Spinal cord (tissue), 10 donors: ENCODE data around the gene EVL. TPM values are rescaled to one million over a fixed set of nuclear protein-coding genes. Genes with fewer than 3 reads are reported as not detected.

ENCODE experiments used
- DNase-seq, 6 donors: peaks; one replicate each; pipeline versions ENCODE4 v3.0.0 to v3.0.0-alpha.2; 2013 to 2015; ENCODE audit warnings: low spot score in 6 of 6, low read depth in 4 of 6
- H3K27ac ChIP-seq: one replicate; pipeline ENCODE4 v1.5.1; 2013; ENCODE audit warnings: low read depth, low read length, control low read depth
- H3K27me3 ChIP-seq: one replicate; pipeline ENCODE4 v1.6.1; 2013; ENCODE audit warnings: low read length; ENCODE audit not compliant: control insufficient read depth, insufficient read depth
- H3K36me3 ChIP-seq: one replicate; pipeline ENCODE4 v1.6.1; 2013; ENCODE audit warnings: low read length; ENCODE audit not compliant: control insufficient read depth, insufficient read depth
- H3K4me1 ChIP-seq: one replicate; pipeline ENCODE4 v1.6.1; 2013; ENCODE audit warnings: low read length; ENCODE audit not compliant: control insufficient read depth, insufficient read depth
- H3K4me3 ChIP-seq: one replicate; pipeline ENCODE4 v1.5.1; 2013; ENCODE audit warnings: low read depth, low read length, control low read depth
- H3K9me3 ChIP-seq: one replicate; pipeline ENCODE4 v1.6.1; 2013; ENCODE audit warnings: low read length; ENCODE audit not compliant: control insufficient read depth, insufficient read depth
- WGBS: methylation state at CpG from one replicate; pipeline ENCODE4 v1.1.5; 2013; ENCODE audit warnings: missing lambda C conversion rate; ENCODE audit not compliant: insufficient coverage; 5-methylcytosine and 5-hydroxymethylcytosine counted together
- long read RNA-seq, 4 donors: transcript quantifications; one replicate each; lab custom pipeline, GENCODE V29; 2026
- polyA plus RNA-seq, 2 donors: library from polyadenylated mRNA; unstranded; fragments of 120-200 nt; gene quantifications; one replicate each; pipeline ENCODE4 v1.2.1, GENCODE V29; 2013; ENCODE audit not compliant: insufficient read length in 2 of 2
- total RNA-seq, 2 donors: library from RNA; depleted of rRNA in 1 of 2; stranded (reverse); fragments of 120-200 nt in 1 of 2; fragments of >200 nt in 1 of 2; gene quantifications; one replicate each; pipeline versions ENCODE4 v1.2.3 to v1.2.4, GENCODE V29; 2013 to 2014
- donor health status: healthy.

The EVL gene, protein sequence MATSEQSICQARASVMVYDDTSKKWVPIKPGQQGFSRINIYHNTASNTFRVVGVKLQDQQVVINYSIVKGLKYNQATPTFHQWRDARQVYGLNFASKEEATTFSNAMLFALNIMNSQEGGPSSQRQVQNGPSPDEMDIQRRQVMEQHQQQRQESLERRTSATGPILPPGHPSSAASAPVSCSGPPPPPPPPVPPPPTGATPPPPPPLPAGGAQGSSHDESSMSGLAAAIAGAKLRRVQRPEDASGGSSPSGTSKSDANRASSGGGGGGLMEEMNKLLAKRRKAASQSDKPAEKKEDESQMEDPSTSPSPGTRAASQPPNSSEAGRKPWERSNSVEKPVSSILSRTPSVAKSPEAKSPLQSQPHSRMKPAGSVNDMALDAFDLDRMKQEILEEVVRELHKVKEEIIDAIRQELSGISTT
- total RNA-seq (100 to 1,000 TPM in 1 of 2 donors, 10 to 100 TPM in 1; 70.9 to 142 TPM), polyA plus RNA-seq (100 to 1,000 TPM; 542 to 585 TPM)
- long read RNA-seq, donor 1, transcript EVL-202 (14 exons, 2,353 nt): major isoform, 56 of 228 reads
- long read RNA-seq, donor 1, transcript EVL-217 (3 exons, 1,547 nt): minor isoform, 34 of 228 reads
- long read RNA-seq, donor 1, partial matches to known transcripts: 123 of 228 reads
- long read RNA-seq, donor 1, other reads (novel, unspliced or antisense): 6 of 228 reads
- long read RNA-seq, donor 2, transcript EVL-217 (3 exons, 1,547 nt): minor isoform, 6 of 60 reads
- long read RNA-seq, donor 2, transcript EVL-202 (14 exons, 2,353 nt): major isoform, 26 of 60 reads
- long read RNA-seq, donor 2, partial matches to known transcripts: 25 of 60 reads
- long read RNA-seq, donor 2, other reads (novel, unspliced or antisense): 0 of 60 reads
- long read RNA-seq, donor 3, transcript EVL-202 (14 exons, 2,353 nt): major isoform, 28 of 94 reads
- long read RNA-seq, donor 3, partial matches to known transcripts: 56 of 94 reads
- long read RNA-seq, donor 3, other reads (novel, unspliced or antisense): 0 of 94 reads
- long read RNA-seq, donor 4, transcript EVL-202 (14 exons, 2,353 nt): minor isoform, 17 of 184 reads
- long read RNA-seq, donor 4, transcript EVL-217 (3 exons, 1,547 nt): major isoform, 84 of 184 reads
- long read RNA-seq, donor 4, partial matches to known transcripts: 78 of 184 reads
- long read RNA-seq, donor 4, other reads (novel, unspliced or antisense): 0 of 184 reads

DNA sequence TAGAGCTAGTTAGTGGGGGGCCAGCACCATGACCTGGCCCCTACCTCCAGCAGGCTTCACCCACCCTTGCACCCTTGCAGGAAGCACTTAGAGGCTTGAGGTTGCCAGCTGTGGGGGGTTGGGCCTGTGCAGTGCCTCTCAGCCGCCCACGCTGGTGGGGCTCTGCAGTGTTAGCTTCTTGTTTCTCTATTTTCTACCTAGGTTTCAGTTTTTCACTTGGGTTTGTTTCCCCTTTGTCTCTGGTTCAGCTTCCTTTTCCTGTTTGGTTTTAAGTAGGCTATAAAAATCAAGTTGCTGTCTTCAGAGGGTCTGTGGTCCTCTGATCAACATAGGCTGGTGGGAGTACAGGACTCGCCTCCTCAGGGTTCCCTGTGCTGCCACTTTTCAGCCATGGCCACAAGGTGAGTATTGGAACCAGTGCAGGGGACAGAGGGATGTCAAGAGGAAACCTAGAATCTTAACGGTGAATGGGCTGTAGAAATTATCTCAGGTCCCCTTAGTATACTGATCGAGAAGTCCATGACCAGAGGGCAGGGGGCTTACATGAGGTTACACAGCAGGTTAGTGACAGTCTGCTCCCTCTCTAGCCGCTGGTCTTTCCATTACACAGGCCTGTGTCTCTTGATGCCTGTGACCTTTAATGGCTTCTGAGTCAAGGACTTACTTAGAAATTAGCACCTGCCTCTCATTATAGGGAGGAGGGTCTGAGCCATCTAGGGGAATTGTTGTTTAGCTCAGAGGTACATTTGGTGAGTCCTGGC, at the start of gene EVL:
Gene EVL, plus strand, starts transcription at position 312 of the 761 bp plus-strand sequence. Its CDS starts 79 bp downstream, at position 391.
- Histone ChIP-seq H3K27ac (no peak within 1 kb of the TSS), H3K4me1 (peaks cover 11% of the 10 kb centered on the region), H3K9me3 (no peaks in the 10 kb centered on the region), H3K36me3 (no peaks in the 10 kb centered on the region), H3K4me3 (no peak within 1 kb of the TSS), H3K27me3 (no peaks in the 10 kb centered on the region)
- WGBS: 93% methylated on average over 4 of the region's 6 CpGs
- DNase-seq: no peak

DNA sequence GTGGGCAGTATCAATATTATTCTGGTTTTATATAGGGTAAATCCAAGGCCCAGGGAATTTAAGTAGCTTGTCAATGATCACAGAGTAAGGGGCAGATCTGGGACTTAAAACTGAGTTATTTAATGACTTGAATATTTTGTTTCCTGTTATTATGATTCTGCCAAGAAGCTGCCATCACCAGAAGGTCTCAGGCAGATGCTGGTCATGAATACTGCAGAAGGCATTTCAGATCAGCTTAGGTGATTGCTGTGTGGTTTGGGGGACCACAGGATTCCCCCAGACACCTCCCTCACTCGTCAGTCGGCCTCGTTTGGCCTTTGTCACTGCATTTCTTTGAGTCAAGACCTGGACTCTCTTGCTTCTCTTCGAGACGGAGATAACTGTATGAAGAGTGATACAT, 47.7 kb upstream of the EVL start:
- Histone ChIP-seq H3K36me3 (no peaks in the 10 kb centered on the region), H3K9me3 (no peaks in the 10 kb centered on the region), H3K4me1 (peaks cover 13% of the 10 kb centered on the region), H3K4me3 (no peak overlapping the region), H3K27ac (no peak overlapping the region), H3K27me3 (no peaks in the 10 kb centered on the region)
- whole genome bisulfite sequencing: 81% methylated on average over 2 of the region's 5 CpGs
- DNase-seq: peak in 1 of 6 donors; percentile 51

DNA sequence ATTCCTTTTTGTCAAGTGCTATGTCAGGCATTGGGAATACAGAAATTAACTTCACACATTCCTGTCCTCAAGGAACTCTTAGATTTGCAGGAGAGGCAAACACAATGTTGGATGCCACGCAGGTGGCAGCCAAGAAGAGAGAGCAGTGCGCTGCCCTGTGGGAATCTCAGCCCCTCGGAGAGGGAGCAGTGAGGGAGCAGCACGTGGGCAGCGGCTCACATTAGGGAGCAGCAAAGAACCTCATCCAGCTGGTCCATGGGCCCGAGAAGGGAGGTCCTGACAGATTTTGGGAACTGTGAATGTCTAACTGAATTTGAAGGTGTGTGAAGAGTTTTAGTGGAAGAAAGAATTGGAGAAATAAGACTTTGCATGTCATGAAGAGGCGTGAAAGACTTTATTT, 47.2 kb upstream of the EVL start:
- no peak for DNase-seq
- Histone ChIP-seq H3K4me3 (no peak overlapping the region), H3K36me3 (no peaks in the 10 kb centered on the region), H3K4me1 (peaks cover 16% of the 10 kb centered on the region), H3K27me3 (no peaks in the 10 kb centered on the region), H3K9me3 (no peaks in the 10 kb centered on the region), H3K27ac (no peak overlapping the region)
- WGBS: 53% methylated on average over 6 of the region's 7 CpGs

GRCh38 chr14:100018482-100018881, 46.7 kb upstream of the EVL start:
- no peaks in the 10 kb centered on the region for H3K9me3 ChIP-seq
- H3K36me3 ChIP-seq: no peaks in the 10 kb centered on the region
- no peak overlapping the region for H3K4me3 ChIP-seq
- H3K27ac ChIP-seq: no peak overlapping the region
- 75% methylated on average over 5 of the region's 8 CpGs for WGBS
- peaks cover 16% of the 10 kb centered on the region for H3K4me1 ChIP-seq
- no peak for DNase-seq
- H3K27me3 ChIP-seq: no peaks in the 10 kb centered on the region

DNA sequence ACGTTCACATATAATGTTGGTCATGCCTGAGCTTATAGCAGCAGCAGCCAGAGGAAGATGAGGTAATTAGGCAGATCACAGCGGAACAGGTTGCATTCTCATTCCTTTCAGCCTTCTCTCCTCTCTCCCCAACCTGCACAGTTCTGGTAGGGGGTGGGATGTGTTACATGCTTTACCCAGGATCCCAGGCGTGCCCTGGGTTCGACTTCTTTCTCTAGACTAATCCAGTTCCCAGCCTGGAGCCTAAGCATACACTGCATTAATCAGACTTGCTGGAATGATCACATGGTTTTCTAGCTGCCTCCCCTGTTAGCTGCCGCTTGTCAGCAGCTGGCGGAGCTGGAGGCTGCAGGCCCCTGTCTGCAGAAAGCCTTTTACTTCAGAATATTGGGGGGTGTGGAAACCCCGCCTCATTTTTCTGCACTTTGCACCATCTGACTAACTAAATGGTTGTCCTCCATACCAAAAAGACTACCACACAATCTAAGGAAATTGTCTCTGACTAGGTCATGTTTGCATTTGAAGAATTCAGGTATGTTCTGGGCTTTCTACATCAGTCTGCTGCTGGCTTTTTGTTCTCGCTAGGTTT, 46.0 kb upstream of the EVL start:
- Histone ChIP-seq H3K4me1 (peaks cover 16% of the 10 kb centered on the region), H3K27ac (peak overlapping the region; percentile 36), H3K9me3 (no peaks in the 10 kb centered on the region), H3K4me3 (peak overlapping the region; percentile 4), H3K27me3 (no peaks in the 10 kb centered on the region), H3K36me3 (no peaks in the 10 kb centered on the region)
- WGBS: 50% methylated on average over 1 of the region's 8 CpGs
- DNase-seq: peak; percentile 45 to 91 (median 55)

DNA sequence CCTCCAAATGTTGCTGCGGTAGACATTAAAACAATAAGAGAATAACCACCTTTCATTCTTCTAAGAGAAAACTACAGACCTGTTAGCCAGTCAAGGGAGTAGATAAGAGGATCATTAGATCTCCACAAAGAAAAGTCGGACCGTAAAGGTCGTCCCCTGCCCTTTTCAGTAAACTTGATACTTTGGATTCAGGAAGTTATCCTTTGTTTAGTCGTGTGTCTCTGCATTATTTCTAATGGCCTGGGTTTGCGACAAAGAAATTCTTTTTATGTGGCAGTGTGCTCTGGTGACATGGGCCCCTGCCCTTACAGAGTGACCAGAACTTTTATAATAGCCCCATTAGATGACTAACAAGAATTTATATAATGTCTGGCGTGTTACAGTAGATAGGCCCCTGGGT, 44.6 kb upstream of the EVL start:
- no peak for DNase-seq
- no peaks in the 10 kb centered on the region for H3K9me3 ChIP-seq
- H3K36me3 ChIP-seq: no peaks in the 10 kb centered on the region
- H3K27ac ChIP-seq: no peak overlapping the region
- 50% methylated on average over 5 of the region's 7 CpGs for WGBS
- no peaks in the 10 kb centered on the region for H3K27me3 ChIP-seq
- no peak overlapping the region for H3K4me3 ChIP-seq
- peaks cover 16% of the 10 kb centered on the region for H3K4me1 ChIP-seq

DNA sequence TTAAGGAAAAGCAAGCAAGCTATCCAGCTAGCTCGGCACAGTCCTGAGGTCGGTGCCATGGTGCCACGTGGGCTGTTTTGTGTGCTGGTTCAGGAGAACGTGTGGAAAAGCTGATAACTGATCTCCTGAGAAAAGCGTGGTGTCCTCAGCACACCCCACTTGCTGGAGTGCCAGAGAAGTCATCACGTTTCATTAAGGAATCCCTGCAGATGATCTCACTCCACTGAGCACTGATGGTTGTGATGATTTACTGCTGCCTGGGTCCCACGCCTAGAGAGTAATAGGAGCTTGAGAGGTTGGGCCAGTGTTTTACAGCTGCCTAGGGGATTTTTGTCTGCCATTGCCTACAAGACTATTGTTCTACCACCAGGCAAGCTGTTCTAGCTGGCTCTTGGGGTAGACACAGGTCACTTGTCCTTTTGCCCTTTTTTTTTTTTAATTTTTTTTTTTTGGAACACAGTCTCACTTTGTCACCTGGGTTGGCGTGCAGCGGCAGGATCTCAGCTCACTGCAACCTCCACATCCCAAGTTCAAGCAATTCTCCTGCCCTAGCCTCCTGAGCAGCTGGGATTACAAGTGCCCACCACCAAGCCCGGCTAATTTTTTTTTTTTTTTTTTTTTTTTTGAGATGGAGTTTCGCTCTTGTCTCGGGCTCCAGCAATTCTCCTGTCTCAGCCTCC, 42.3 kb upstream of the EVL start:
- peaks cover 15% of the 10 kb centered on the region for H3K4me1 ChIP-seq
- peak in 1 of 6 donors; percentile 62 for DNase-seq

GRCh38 chr14:100025111-100025510, 40.1 kb upstream of the EVL start:
- no peaks in the 10 kb centered on the region for H3K27me3 ChIP-seq
- peaks cover 4% of the 10 kb centered on the region for H3K4me1 ChIP-seq
- no peaks in the 10 kb centered on the region for H3K36me3 ChIP-seq
- no peak overlapping the region for H3K27ac ChIP-seq
- 17% methylated on average over 1 of the region's 1 CpG for WGBS
- no peak for DNase-seq
- H3K9me3 ChIP-seq: no peaks in the 10 kb centered on the region
- H3K4me3 ChIP-seq: no peak overlapping the region

More for the DNA sequence above, 42.3 kb upstream of the EVL start:
- no peaks in the 10 kb centered on the region for H3K27me3 ChIP-seq
- H3K27ac ChIP-seq: no peak overlapping the region
- no peaks in the 10 kb centered on the region for H3K36me3 ChIP-seq
- H3K4me3 ChIP-seq: no peak overlapping the region
- 72% methylated on average over 6 of the region's 12 CpGs for WGBS
- H3K9me3 ChIP-seq: no peaks in the 10 kb centered on the region
